Right lobe of liver (tissue), 4 donors: ENCODE results near the gene TM4SF5.

ENCODE experiments used
- POLR2A ChIP-seq: fragments of 450-650 bp; IDR thresholded peaks from one replicate; pipeline ENCODE4 v1.6.1; 2017; ENCODE audit warnings: antibody characterized with exemption, mild to moderate bottlenecking
- TF ChIP-seq, protein P1 (sequence below), 4 donors: fragments of 200-600 bp in 3 of 4; fragments of 450-650 bp in 1 of 4; IDR thresholded peaks; one replicate each; pipeline versions ENCODE4 v1.5.1 to v1.8.0; 2016 to 2022; ENCODE audit warnings: antibody characterized with exemption in 4 of 4, mild to moderate bottlenecking in 2 of 4
- donor health status: DM: no; HTN: no; CAD: no.
- donor health status: DM: no; HTN: no; CAD: no.
- donor health status: DM: no; HTN: yes; CAD: no.

- TF ChIP-seq, protein P1, sequence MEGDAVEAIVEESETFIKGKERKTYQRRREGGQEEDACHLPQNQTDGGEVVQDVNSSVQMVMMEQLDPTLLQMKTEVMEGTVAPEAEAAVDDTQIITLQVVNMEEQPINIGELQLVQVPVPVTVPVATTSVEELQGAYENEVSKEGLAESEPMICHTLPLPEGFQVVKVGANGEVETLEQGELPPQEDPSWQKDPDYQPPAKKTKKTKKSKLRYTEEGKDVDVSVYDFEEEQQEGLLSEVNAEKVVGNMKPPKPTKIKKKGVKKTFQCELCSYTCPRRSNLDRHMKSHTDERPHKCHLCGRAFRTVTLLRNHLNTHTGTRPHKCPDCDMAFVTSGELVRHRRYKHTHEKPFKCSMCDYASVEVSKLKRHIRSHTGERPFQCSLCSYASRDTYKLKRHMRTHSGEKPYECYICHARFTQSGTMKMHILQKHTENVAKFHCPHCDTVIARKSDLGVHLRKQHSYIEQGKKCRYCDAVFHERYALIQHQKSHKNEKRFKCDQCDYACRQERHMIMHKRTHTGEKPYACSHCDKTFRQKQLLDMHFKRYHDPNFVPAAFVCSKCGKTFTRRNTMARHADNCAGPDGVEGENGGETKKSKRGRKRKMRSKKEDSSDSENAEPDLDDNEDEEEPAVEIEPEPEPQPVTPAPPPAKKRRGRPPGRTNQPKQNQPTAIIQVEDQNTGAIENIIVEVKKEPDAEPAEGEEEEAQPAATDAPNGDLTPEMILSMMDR (IDR thresholded peaks at IDR 0.05): no peak
- no peak for TF ChIP-seq POLR2A
These were observed 51.8 kb downstream of the TM4SF5 start for GRCh38 chr17:4823373-4824089.
